GM13976 (cell line): ENCODE data around the gene UBE2Q1.

Experiments used
- DNase-seq: peaks from one replicate; pipeline ENCODE4 v3.0.0; 2012; ENCODE audit warnings: low spot score
- in situ Hi-C: fragments of 300-500 bp; cut with MboI; formaldehyde crosslinking; loops from one replicate; pipeline ENCODE4 v1.12.0; 2022; ENCODE audit warnings: low sequenced_read_pairs, mixed read lengths, inconsistent platforms; ENCODE audit not compliant: unreplicated experiment
- TF ChIP-seq, protein P1 (sequence below): IDR thresholded peaks from 2 replicates; pipeline ENCODE4 v1.5.1; 2012; ENCODE audit warnings: borderline replicate concordance, mild to moderate bottlenecking; ENCODE audit not compliant: insufficient read depth; ENCODE audit errors: extremely low read depth, missing control alignments, control extremely low read depth

UBE2Q1 gene

DNA sequence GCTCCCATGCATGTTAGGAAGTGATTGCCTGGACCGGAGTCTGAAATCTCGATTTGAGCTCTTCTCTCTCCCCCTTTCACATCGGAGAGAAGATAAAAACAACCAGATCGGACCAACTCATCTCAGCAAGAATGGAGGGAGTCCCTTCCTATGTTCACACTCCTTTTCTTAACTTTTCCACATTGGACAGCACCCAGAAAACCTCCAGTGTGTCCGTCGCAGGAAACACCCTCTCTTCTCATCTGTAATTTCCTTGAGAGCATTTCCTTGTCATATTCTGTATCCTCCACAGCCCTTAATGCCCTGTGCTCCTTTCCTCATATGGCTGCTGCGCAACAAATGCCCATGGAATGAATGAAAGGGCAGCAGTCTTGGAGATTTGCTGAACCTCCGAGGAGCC is 57.9 kb downstream of the UBE2Q1 start:
- in situ Hi-C loops, result no loop called here
- no peak for DNase-seq
- TF ChIP-seq, protein P1, sequence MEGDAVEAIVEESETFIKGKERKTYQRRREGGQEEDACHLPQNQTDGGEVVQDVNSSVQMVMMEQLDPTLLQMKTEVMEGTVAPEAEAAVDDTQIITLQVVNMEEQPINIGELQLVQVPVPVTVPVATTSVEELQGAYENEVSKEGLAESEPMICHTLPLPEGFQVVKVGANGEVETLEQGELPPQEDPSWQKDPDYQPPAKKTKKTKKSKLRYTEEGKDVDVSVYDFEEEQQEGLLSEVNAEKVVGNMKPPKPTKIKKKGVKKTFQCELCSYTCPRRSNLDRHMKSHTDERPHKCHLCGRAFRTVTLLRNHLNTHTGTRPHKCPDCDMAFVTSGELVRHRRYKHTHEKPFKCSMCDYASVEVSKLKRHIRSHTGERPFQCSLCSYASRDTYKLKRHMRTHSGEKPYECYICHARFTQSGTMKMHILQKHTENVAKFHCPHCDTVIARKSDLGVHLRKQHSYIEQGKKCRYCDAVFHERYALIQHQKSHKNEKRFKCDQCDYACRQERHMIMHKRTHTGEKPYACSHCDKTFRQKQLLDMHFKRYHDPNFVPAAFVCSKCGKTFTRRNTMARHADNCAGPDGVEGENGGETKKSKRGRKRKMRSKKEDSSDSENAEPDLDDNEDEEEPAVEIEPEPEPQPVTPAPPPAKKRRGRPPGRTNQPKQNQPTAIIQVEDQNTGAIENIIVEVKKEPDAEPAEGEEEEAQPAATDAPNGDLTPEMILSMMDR, result no peak

DNA sequence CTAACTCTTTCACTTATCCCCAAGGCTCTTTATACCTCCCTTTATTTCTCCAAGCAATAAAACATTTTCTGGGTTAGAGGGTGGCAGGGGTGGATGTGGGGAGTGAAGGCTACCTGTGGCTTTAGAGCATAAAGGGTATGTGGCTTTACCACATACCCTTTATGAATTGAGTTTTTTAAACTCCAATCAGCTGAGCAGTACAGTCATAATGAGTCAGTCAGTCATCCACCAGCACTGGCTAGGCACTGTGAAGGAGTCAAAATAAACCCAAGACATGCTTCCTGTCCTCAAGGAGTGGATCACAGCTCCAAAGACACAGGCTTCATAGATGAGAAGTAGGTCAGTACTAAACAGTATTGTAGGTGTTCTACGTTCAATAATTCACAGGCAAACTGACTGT is 59.0 kb downstream of the UBE2Q1 start:
- TF ChIP-seq, protein P1, result no peak
- DNase-seq, result no peak
- in situ Hi-C loops, result no loop called here
